Measurements from ENCODE around the gene ADAMTS1.

ADAMTS1 gene

GRCh38 chr21:26812173-26812572, 33.0 kb downstream of the ADAMTS1 start:
- Histone ChIP-seq H3K4me1 (ENCODE audit: control insufficient read depth in 1 of 2, insufficient read depth in 2 of 2, low read length in 2 of 2) (no peaks in the 10 kb centered on the region), H3K9me3 (ENCODE audit: control insufficient read depth in 1 of 2, low read length in 2 of 2) (no peaks in the 10 kb centered on the region), H3K27me3 (ENCODE audit: low read depth, low read length) (no peaks in the 10 kb centered on the region), H3K36me3 (ENCODE audit: control insufficient read depth in 1 of 2, insufficient read depth in 2 of 2, low read length in 2 of 2) (no peaks in the 10 kb centered on the region), H3K27ac (ENCODE audit: low read length) (no peak overlapping the region), H3K4me3 (ENCODE audit: low read depth in 1 of 2, low read length in 2 of 2) (no peak overlapping the region)

GRCh38 chr21:26811482-26811881, 33.7 kb downstream of the ADAMTS1 start:
- no peaks in the 10 kb centered on the region for H3K4me1 ChIP-seq (ENCODE audit: control insufficient read depth in 1 of 2, insufficient read depth in 2 of 2, low read length in 2 of 2)
- H3K4me3 ChIP-seq (ENCODE audit: low read depth in 1 of 2, low read length in 2 of 2): no peak overlapping the region
- H3K27ac ChIP-seq (ENCODE audit: low read length): no peak overlapping the region
- no peaks in the 10 kb centered on the region for H3K36me3 ChIP-seq (ENCODE audit: control insufficient read depth in 1 of 2, insufficient read depth in 2 of 2, low read length in 2 of 2)
- H3K9me3 ChIP-seq (ENCODE audit: control insufficient read depth in 1 of 2, low read length in 2 of 2): no peaks in the 10 kb centered on the region
- H3K27me3 ChIP-seq (ENCODE audit: low read depth, low read length): no peaks in the 10 kb centered on the region

- H3K36me3 ChIP-seq (ENCODE audit: control insufficient read depth in 1 of 2, insufficient read depth in 2 of 2, low read length in 2 of 2): no peaks in the 10 kb centered on the region
- no peak overlapping the region for H3K27ac ChIP-seq (ENCODE audit: low read length)
- no peaks in the 10 kb centered on the region for H3K9me3 ChIP-seq (ENCODE audit: control insufficient read depth in 1 of 2, low read length in 2 of 2)
- H3K4me3 ChIP-seq (ENCODE audit: low read depth in 1 of 2, low read length in 2 of 2): no peak overlapping the region
- no peaks in the 10 kb centered on the region for H3K4me1 ChIP-seq (ENCODE audit: control insufficient read depth in 1 of 2, insufficient read depth in 2 of 2, low read length in 2 of 2)
- no peaks in the 10 kb centered on the region for H3K27me3 ChIP-seq (ENCODE audit: low read depth, low read length)
Observed at GRCh38 chr21:26810676-26811415, 34.4 kb downstream of the ADAMTS1 start.

- Histone ChIP-seq H3K27ac (ENCODE audit: low read length) (no peak overlapping the region), H3K9me3 (ENCODE audit: control insufficient read depth in 1 of 2, low read length in 2 of 2) (no peaks in the 10 kb centered on the region)
Observed at GRCh38 chr21:26810266-26810665, 34.9 kb downstream of the ADAMTS1 start.

GRCh38 chr21:26809745-26810144, 35.5 kb downstream of the ADAMTS1 start:
- H3K27ac ChIP-seq (ENCODE audit: low read length): no peak overlapping the region
- no peak overlapping the region for H3K4me3 ChIP-seq (ENCODE audit: low read depth in 1 of 2, low read length in 2 of 2)
- H3K4me1 ChIP-seq (ENCODE audit: control insufficient read depth in 1 of 2, insufficient read depth in 2 of 2, low read length in 2 of 2): no peaks in the 10 kb centered on the region
- H3K9me3 ChIP-seq (ENCODE audit: control insufficient read depth in 1 of 2, low read length in 2 of 2): no peaks in the 10 kb centered on the region
- no peaks in the 10 kb centered on the region for H3K27me3 ChIP-seq (ENCODE audit: low read depth, low read length)
- no peaks in the 10 kb centered on the region for H3K36me3 ChIP-seq (ENCODE audit: control insufficient read depth in 1 of 2, insufficient read depth in 2 of 2, low read length in 2 of 2)

More at GRCh38 chr21:26810266-26810665, 34.9 kb downstream of the ADAMTS1 start:
- no peaks in the 10 kb centered on the region for H3K27me3 ChIP-seq (ENCODE audit: low read depth, low read length)
- no peak overlapping the region for H3K4me3 ChIP-seq (ENCODE audit: low read depth in 1 of 2, low read length in 2 of 2)
- H3K4me1 ChIP-seq (ENCODE audit: control insufficient read depth in 1 of 2, insufficient read depth in 2 of 2, low read length in 2 of 2): no peaks in the 10 kb centered on the region
- no peaks in the 10 kb centered on the region for H3K36me3 ChIP-seq (ENCODE audit: control insufficient read depth in 1 of 2, insufficient read depth in 2 of 2, low read length in 2 of 2)

GRCh38 chr21:26806801-26807295, 38.4 kb downstream of the ADAMTS1 start:
- no peaks in the 10 kb centered on the region for H3K9me3 ChIP-seq (ENCODE audit: control insufficient read depth in 1 of 2, low read length in 2 of 2)
- no peak overlapping the region for H3K4me3 ChIP-seq (ENCODE audit: low read depth in 1 of 2, low read length in 2 of 2)
- no peaks in the 10 kb centered on the region for H3K27me3 ChIP-seq (ENCODE audit: low read depth, low read length)
- H3K36me3 ChIP-seq (ENCODE audit: control insufficient read depth in 1 of 2, insufficient read depth in 2 of 2, low read length in 2 of 2): no peaks in the 10 kb centered on the region
- H3K27ac ChIP-seq (ENCODE audit: low read length): no peak overlapping the region
- no peaks in the 10 kb centered on the region for H3K4me1 ChIP-seq (ENCODE audit: control insufficient read depth in 1 of 2, insufficient read depth in 2 of 2, low read length in 2 of 2)

GRCh38 chr21:26804895-26805609, 40.2 kb downstream of the ADAMTS1 start:
- Histone ChIP-seq H3K4me1 (ENCODE audit: control insufficient read depth in 1 of 2, insufficient read depth in 2 of 2, low read length in 2 of 2) (no peaks in the 10 kb centered on the region), H3K36me3 (ENCODE audit: control insufficient read depth in 1 of 2, insufficient read depth in 2 of 2, low read length in 2 of 2) (no peaks in the 10 kb centered on the region), H3K9me3 (ENCODE audit: control insufficient read depth in 1 of 2, low read length in 2 of 2) (no peaks in the 10 kb centered on the region), H3K27ac (ENCODE audit: low read length) (no peak overlapping the region), H3K4me3 (ENCODE audit: low read depth in 1 of 2, low read length in 2 of 2) (no peak overlapping the region), H3K27me3 (ENCODE audit: low read depth, low read length) (no peaks in the 10 kb centered on the region)

- Histone ChIP-seq H3K27ac (ENCODE audit: low read length) (peak overlapping the region; percentile 64), H3K36me3 (ENCODE audit: control insufficient read depth in 1 of 2, insufficient read depth in 2 of 2, low read length in 2 of 2) (no peaks in the 10 kb centered on the region), H3K4me1 (ENCODE audit: control insufficient read depth in 1 of 2, insufficient read depth in 2 of 2, low read length in 2 of 2) (no peaks in the 10 kb centered on the region), H3K27me3 (ENCODE audit: low read depth, low read length) (no peaks in the 10 kb centered on the region), H3K9me3 (ENCODE audit: control insufficient read depth in 1 of 2, low read length in 2 of 2) (no peaks in the 10 kb centered on the region), H3K4me3 (ENCODE audit: low read depth in 1 of 2, low read length in 2 of 2) (no peak overlapping the region)
Observed at GRCh38 chr21:26801498-26801897, 43.7 kb downstream of the ADAMTS1 start.

GRCh38 chr21:26800970-26801431, 44.2 kb downstream of the ADAMTS1 start:
- no peak overlapping the region for H3K4me3 ChIP-seq (ENCODE audit: low read depth in 1 of 2, low read length in 2 of 2)
- no peaks in the 10 kb centered on the region for H3K4me1 ChIP-seq (ENCODE audit: control insufficient read depth in 1 of 2, insufficient read depth in 2 of 2, low read length in 2 of 2)
- no peaks in the 10 kb centered on the region for H3K36me3 ChIP-seq (ENCODE audit: control insufficient read depth in 1 of 2, insufficient read depth in 2 of 2, low read length in 2 of 2)
- H3K27me3 ChIP-seq (ENCODE audit: low read depth, low read length): no peaks in the 10 kb centered on the region
- H3K9me3 ChIP-seq (ENCODE audit: control insufficient read depth in 1 of 2, low read length in 2 of 2): no peaks in the 10 kb centered on the region
- peak overlapping the region; percentile 64 for H3K27ac ChIP-seq (ENCODE audit: low read length)

- H3K4me3 ChIP-seq (ENCODE audit: low read depth in 1 of 2, low read length in 2 of 2): no peak overlapping the region
- H3K4me1 ChIP-seq (ENCODE audit: control insufficient read depth in 1 of 2, insufficient read depth in 2 of 2, low read length in 2 of 2): peaks cover 0 to 4% of the 10 kb centered on the region in 2 donors
- no peaks in the 10 kb centered on the region for H3K27me3 ChIP-seq (ENCODE audit: low read depth, low read length)
- no peaks in the 10 kb centered on the region for H3K9me3 ChIP-seq (ENCODE audit: control insufficient read depth in 1 of 2, low read length in 2 of 2)
- H3K27ac ChIP-seq (ENCODE audit: low read length): peak overlapping the region; percentile 64
- no peaks in the 10 kb centered on the region for H3K36me3 ChIP-seq (ENCODE audit: control insufficient read depth in 1 of 2, insufficient read depth in 2 of 2, low read length in 2 of 2)
Observed at GRCh38 chr21:26800455-26800854, 44.8 kb downstream of the ADAMTS1 start.

- no peaks in the 10 kb centered on the region for H3K36me3 ChIP-seq (ENCODE audit: control insufficient read depth in 1 of 2, insufficient read depth in 2 of 2, low read length in 2 of 2)
- no peaks in the 10 kb centered on the region for H3K27me3 ChIP-seq (ENCODE audit: low read depth, low read length)
- no peaks in the 10 kb centered on the region for H3K9me3 ChIP-seq (ENCODE audit: control insufficient read depth in 1 of 2, low read length in 2 of 2)
- H3K4me3 ChIP-seq (ENCODE audit: low read depth in 1 of 2, low read length in 2 of 2): no peak overlapping the region
- peak overlapping the region; percentile 64 for H3K27ac ChIP-seq (ENCODE audit: low read length)
- H3K4me1 ChIP-seq (ENCODE audit: control insufficient read depth in 1 of 2, insufficient read depth in 2 of 2, low read length in 2 of 2): peaks cover 0 to 4% of the 10 kb centered on the region in 2 donors
Observed at GRCh38 chr21:26800001-26800400, 45.2 kb downstream of the ADAMTS1 start.
